NOMO-1 treated with dmso at 0.1 percent for 144 hours (cell line): ENCODE data around the gene KCNH1.
"Not testable (repeated sequence)": the region's sequence is repeated elsewhere in the genome, so short reads cannot be mapped to it uniquely, and the experiment has no call there.

Experiments
- DNase-seq: peaks from one replicate; lab custom pipeline; 2025; ENCODE audit not compliant: unreplicated experiment; lab: John Stamatoyannopoulos, UW

The KCNH1 gene

GRCh38 chr1:211013346-211014240, 120.4 kb downstream of the KCNH1 start:
- no peak for DNase-seq

GRCh38 chr1:211011128-211011527, 122.8 kb downstream of the KCNH1 start:
- not testable (repeated sequence) for DNase-seq

GRCh38 chr1:211009944-211010343, 124.0 kb downstream of the KCNH1 start:
- no peak for DNase-seq

GRCh38 chr1:211007830-211008229, 126.1 kb downstream of the KCNH1 start:
- no peak for DNase-seq

- DNase-seq = not testable (repeated sequence)
Observed at GRCh38 chr1:210995931-210996330, 138.0 kb downstream of the KCNH1 start.

GRCh38 chr1:210992837-210993236, 141.1 kb downstream of the KCNH1 start:
- no peak for DNase-seq

- no peak for DNase-seq
Observed at GRCh38 chr1:210989905-210990304, 144.0 kb downstream of the KCNH1 start.

GRCh38 chr1:210981490-210981889, 152.5 kb downstream of the KCNH1 start:
- DNase-seq = no peak

GRCh38 chr1:210980082-210980481, 153.9 kb downstream of the KCNH1 start:
- no peak for DNase-seq

- no peak for DNase-seq
Observed at GRCh38 chr1:210978974-210979354, 155.0 kb downstream of the KCNH1 start.

- no peak for DNase-seq
Observed at GRCh38 chr1:210978316-210978973, 155.5 kb downstream of the KCNH1 start.

- no peak for DNase-seq
Observed at GRCh38 chr1:210951279-210951678, 182.7 kb downstream of the KCNH1 start.

GRCh38 chr1:210949940-210950546, 183.9 kb downstream of the KCNH1 start:
- peak; percentile 5 for DNase-seq

GRCh38 chr1:210949489-210949888, 184.5 kb downstream of the KCNH1 start:
- DNase-seq = no peak

GRCh38 chr1:210949039-210949438, 184.9 kb downstream of the KCNH1 start:
- DNase-seq = no peak

- no peak for DNase-seq
Observed at GRCh38 chr1:210944252-210944651, 189.7 kb downstream of the KCNH1 start.

GRCh38 chr1:210942513-210942912, 191.4 kb downstream of the KCNH1 start:
- no peak for DNase-seq

- DNase-seq = no peak
Observed at GRCh38 chr1:210940081-210940617, 193.8 kb downstream of the KCNH1 start.

- no peak for DNase-seq
Observed at GRCh38 chr1:210938416-210938925, 195.5 kb downstream of the KCNH1 start.

GRCh38 chr1:210937846-210938245, 196.1 kb downstream of the KCNH1 start:
- no peak for DNase-seq

GRCh38 chr1:210935905-210936304, 198.0 kb downstream of the KCNH1 start:
- no peak for DNase-seq
